Stimulated activated CD4-positive, alpha-beta T cell treated with anti-CD3 and anti-CD28 coated beads, Interleukin-4, amount 100 ng/mL, for 48 hours (primary cell): Measurements from ENCODE around the gene ERC2.

Source experiments
- DNase-seq, 2 donors: peaks; one replicate each; pipeline ENCODE4 v3.0.0-alpha.2; 2020; ENCODE audit warnings: low read depth in 2 of 2

Gene ERC2

DNA sequence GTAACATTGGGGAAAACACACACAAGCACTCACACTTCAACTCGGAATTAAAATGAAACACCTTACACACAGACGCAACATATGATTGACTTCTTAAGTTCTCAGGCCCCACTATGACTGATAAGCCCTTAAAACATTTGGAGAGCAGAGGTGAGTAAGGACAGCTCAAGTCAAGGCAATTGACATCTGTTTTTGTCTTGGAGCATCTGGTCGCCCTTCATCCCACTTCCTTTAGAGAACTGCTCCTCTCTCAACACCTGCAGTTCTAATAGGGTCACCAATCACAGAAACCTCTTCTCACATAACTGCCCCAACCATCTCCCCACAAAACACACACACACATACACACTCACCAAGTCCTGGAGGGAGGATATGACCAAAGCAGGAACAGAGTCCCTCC is 43.4 kb downstream of the ERC2 start:
- DNase-seq = no peak

DNA sequence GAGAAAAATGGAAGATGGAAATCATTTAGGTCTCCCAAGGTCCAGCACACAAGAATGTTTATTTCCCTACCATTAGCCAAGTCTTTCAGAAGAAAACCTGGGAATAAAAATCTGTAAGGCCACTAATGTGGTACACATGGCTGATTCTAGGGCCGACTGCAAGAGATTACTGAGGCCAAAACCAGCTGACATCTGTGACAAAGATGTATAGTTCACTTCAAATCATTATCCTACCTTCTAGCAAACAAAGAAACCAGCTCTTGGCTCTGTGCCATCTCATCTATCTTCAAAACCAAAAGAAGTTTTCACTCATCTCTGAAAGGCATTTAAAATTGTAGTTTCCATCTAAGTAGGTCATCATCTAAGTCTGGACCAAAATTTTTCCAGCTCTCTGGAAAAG is 43.9 kb downstream of the ERC2 start:
- DNase-seq = no peak

- DNase-seq = no peak
Measured at GRCh38 chr3:56423661-56424099, 44.6 kb downstream of the ERC2 start.

- DNase-seq = no peak
Measured at GRCh38 chr3:56422316-56422715, 46.0 kb downstream of the ERC2 start.

DNA sequence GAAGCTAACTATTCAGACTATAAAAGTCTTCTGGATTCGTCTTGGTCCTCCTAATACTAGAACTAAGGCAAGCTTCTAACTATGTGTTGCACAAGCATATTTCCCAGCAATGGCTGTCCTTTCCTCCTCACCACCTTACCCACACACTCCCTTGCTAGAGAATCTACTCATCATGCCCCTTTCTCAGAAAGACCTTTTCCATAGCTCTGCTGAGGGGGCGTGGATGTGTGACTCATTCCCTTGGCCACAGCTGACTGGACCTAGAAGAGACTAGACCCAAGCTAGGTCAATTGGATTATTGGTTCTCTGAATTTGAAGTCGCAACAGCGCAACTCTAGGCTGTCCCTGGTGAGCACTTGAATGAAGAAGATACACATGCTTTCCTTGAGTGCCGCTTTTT is 47.1 kb downstream of the ERC2 start:
- DNase-seq = peak in 1 of 2 donors; percentile 0

GRCh38 chr3:56415652-56416051 is 52.6 kb downstream of the ERC2 start:
- DNase-seq = no peak

- DNase-seq = no peak
Measured at GRCh38 chr3:56413911-56414310, 54.4 kb downstream of the ERC2 start.

DNA sequence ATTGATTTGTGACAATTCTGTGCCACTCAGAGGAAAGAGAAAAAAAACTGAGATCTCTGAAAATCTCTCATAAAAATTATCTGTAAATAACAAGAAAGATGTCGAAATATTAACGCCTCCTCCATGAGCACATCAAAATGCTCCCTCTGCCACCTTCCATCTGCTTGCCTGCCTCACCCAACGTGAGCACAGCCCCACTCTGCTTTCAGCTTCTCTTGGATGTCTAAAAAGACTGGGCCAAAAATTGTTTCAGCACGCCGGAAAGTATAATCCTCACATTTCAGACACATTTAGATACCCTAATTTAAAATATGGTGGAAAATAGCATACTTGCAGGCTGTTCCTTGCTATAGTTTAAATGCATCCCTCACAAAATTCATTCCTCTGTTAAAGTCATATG is 57.1 kb downstream of the ERC2 start:
- DNase-seq = no peak

DNA sequence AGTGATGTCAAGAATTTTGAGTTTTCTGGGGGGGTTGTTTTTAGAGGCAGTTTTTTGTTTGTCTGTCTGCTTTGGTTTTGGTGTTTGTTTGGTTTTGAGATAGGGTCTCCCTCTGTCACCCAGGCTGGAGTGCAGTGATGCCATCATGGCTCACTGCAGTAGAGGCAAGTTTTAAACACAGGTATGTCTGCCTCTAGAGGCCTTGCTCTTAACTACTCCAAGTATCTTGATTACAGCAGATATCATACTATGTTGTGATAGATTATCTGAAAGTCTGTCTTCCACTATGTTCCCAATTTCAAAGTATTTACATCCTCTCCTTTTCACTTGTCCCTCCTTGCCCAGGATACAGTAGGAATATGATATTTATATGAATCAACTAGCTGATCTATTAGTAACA is 57.7 kb downstream of the ERC2 start:
- no peak for DNase-seq

DNA sequence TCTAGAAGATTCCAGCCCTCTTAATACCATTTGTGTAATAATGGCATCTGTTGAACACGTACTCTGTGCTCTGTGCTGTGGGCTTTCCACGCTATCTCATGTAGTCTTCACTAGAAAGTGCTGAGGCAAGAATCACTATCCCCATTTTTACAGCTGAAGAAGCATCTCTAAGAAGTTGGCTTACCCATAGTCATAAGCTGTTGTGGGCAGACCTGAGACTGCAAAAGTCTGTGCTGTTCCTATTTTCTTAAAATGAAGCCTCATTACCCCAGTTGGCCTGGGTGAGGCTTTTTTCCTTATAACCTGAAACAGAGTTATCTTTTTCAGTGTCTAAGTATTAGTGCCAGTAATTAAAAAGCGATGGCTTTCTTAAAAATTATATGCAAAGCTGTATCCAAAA is 58.5 kb downstream of the ERC2 start:
- no peak for DNase-seq

DNA sequence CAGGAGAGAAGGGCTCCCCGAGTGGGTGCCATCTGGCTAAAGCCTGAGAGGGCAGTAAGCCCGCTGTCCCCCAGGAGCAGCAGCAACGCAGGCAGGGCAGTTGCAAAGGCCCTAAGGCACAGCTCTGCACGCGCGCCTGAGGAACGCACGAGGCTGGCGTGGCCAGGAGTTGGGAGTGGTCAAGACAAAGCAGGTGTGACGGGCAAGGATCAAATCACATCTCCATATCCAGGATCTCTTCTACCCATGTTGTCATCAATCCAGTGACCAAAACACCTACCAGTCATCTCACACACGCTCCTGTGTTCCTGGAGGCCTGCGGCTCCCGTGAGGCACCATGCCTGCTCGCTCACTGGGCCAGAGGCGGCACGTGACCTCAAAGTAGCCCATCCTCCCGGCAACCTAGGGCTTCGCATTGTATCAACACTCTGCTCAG is 59.5 kb downstream of the ERC2 start:
- no peak for DNase-seq

DNA sequence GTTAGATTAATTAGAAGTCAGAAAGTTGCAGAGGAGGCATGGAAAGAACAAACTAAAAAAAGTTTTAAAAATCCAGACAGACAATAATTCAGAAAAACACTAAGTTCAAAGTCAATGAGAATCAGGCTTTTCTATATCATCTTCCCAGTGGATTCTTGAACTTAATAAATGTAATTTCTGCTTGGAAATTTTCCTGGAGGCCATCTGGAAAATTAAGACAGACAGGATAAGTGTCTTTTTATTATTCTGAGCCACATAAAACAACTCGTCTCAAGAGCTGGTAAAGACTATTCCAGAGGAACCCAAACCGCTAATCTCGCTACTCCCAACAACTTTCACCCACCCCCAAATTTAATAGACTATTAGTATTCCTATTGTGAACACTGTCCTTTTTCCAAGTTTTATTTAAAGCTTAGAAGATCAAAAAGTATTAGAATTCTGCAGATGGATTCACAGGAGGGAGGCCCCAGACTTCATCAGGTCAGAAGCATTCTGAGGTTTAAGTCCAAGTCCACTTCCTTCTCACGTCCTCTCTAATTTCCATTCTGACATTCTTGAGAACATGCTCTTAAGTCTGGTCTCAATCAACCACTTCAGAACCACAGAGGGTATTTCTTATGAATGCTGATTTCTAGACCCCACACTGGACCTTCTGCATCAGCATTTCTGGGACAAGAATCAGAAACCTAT is 61.3 kb downstream of the ERC2 start:
- no peak for DNase-seq

DNA sequence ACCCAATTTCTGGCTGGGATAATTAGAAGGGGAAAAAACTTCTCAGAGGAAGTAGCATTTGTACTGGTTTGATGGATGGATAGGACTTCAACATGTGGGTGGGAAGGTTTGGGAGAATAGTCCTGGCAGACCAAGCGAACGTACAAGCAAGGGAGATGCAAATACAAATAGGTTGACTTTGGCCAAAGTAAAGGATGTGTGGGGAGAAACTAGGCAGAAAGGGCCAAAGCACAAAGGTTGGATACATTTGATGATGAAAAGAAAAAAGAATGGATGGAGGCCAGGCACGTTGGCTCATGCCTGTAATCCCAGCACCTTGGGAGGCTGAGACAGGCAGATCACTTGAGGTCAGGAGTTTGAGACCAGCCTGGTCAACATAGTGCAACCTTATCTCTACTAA is 63.4 kb downstream of the ERC2 start:
- DNase-seq = no peak

- DNase-seq = no peak
Measured at GRCh38 chr3:56398659-56399058, 69.6 kb downstream of the ERC2 start.

- DNase-seq = no peak
Measured at GRCh38 chr3:56397798-56398197, 70.5 kb downstream of the ERC2 start.

GRCh38 chr3:56389183-56389830 is 79.0 kb downstream of the ERC2 start:
- DNase-seq = no peak

GRCh38 chr3:56383092-56383491 is 85.2 kb downstream of the ERC2 start:
- no peak for DNase-seq

DNA sequence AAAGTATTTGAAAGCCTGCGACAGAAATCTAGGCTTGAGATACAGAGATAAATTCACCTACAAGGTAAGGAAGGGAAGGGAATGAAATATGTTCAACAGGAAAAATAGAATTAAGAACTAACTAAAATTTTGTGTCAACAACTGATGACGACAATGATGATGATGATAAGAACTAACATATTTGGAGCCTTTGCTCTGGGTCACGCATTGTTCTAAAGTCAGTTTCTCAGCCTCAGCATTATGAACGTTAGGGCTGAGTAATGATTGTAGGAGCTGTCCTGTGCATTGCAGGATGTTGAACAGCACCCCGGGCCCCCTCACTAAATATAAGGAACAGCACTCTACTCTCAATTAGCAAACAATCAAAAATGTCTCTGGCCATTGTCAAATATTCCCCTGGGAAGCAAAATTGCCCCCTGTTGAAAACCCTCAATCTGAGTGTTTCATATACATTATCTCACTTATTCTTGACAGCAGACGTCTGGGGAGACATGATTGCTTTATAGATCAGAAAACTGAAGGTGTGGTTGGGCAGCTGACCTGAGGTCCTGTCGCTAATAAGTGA is 88.5 kb downstream of the ERC2 start:
- no peak for DNase-seq

DNA sequence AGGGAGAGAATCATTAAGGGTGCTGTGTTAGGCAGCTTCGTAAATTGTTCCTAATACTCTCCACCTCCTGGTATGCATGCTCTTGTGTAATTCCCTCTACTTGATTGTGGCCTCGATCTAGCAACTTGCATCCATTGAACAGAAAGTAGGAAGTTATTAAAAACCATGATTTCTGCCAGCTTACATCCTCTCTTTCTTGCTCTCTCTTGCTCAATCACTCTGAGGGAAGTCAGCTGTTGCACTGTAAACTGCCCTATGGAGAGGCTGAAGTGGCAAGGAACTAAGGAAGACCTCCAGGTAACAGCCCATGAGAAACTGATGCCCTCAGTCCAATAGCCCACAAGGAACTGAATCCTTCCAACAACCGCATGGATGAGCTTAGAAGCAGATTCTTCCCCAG is 92.6 kb downstream of the ERC2 start:
- DNase-seq = no peak

- DNase-seq = no peak
Measured at GRCh38 chr3:56373386-56373785, 94.9 kb downstream of the ERC2 start.

DNA sequence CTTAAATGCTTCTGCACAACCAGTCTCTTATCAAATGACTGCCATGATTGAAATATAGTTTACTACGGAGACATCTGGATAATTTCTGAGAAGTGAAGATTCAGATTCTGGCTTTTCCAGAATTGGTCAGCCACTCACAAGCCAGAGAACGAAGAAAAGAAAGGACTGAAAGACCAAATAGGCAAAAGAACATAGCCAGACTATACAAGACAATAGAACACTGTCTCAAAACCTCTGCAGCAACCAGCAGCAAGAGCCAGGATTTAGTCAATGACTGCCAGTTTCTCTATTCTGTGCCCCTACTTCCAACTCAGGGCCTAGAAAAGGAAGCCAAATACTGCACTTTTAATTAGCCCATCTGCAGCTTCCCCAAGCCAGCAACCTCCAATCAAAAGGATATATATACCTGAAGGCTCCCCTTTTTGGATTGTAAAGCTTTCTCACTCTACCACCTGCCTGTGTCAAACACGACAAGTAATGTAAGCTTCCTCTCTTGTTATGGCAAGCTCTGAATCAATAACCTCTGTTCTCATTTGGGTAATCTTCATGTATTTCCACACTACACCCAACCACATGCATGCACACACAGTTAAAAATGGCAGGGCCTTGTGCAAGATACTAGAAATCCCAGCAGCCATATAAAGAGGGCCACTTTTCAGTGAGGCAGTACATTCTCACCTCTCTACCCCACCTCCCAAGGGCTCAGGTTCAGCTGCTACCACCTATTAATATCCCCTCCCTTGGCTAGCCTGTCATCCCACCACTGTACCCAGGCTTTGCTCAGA is 97.1 kb downstream of the ERC2 start:
- DNase-seq = no peak

DNA sequence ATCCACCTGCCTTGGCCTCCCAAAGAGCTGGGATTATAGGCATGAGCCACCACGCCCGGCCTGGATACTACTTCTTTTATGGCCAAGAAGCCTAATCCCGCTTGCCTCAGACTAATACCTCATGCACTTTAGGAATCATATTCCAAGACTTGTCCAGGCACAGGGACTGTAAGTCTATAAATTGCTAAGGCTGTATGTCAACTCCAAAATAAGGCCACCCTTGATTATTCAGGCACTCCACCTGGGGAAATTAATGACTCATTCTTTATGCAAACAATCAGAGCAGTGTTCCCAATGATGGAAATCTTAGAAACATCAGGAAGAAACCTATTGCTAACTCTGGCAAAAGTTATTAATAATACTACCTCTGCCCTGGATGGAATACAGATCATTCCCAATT is 98.4 kb downstream of the ERC2 start:
- DNase-seq = no peak

GRCh38 chr3:56368846-56369245 is 99.4 kb downstream of the ERC2 start:
- no peak for DNase-seq
